SU-DHL-6 (cell line): ENCODE measurements around the gene C1S.

ENCODE experiments used
- H2AFZ ChIP-seq: fragments of 200-600 bp; sonication (generic); 2 replicates; pipeline ENCODE4 v1.6.1; 2014; ENCODE audit warnings: low read depth, mild to moderate bottlenecking, moderate library complexity, mixed read lengths, antibody characterized with exemption, low read length; ENCODE audit not compliant: severe bottlenecking
- H3F3A ChIP-seq: fragments of 200-600 bp; shearing (Covaris generic); 2 replicates; pipeline ENCODE4 v1.6.0; 2016; ENCODE audit warnings: antibody characterized with exemption, mild to moderate bottlenecking; ENCODE audit not compliant: insufficient read depth
- H3K27ac ChIP-seq: fragments of 200-600 bp; sonication (generic); 2 replicates; pipeline ENCODE4 v1.5.1; 2016; ENCODE audit warnings: low read depth, mild to moderate bottlenecking, low read length, moderate library complexity, mixed read lengths
- H3K27me3 ChIP-seq: fragments of 200-600 bp; sonication (generic), shearing (Covaris generic); 2 replicates; pipeline ENCODE4 v1.6.0; 2014; ENCODE audit warnings: mild to moderate bottlenecking, low read length
- H3K36me3 ChIP-seq: fragments of 200-600 bp; sonication (generic); 2 replicates; pipeline ENCODE4 v1.6.1; 2014; ENCODE audit warnings: mild to moderate bottlenecking, low read length, mixed read lengths
- H3K4me2 ChIP-seq: fragments of 300-600, 200-600 bp; shearing (Covaris generic), sonication (generic); 2 replicates; pipeline ENCODE4 v1.6.0; 2014; ENCODE audit warnings: low read length, low read depth, mild to moderate bottlenecking; ENCODE audit not compliant: poor library complexity, severe bottlenecking
- H3K4me3 ChIP-seq: fragments of 200-600 bp; sonication (generic); 2 replicates; pipeline ENCODE4 v1.5.1; 2014; ENCODE audit warnings: antibody characterized with exemption, low read length, mild to moderate bottlenecking, mixed read lengths; ENCODE audit not compliant: insufficient read depth, poor library complexity, severe bottlenecking
- H3K79me2 ChIP-seq: fragments of 200-600 bp; sonication (generic); 2 replicates; pipeline ENCODE4 v1.6.1; 2014; ENCODE audit warnings: mild to moderate bottlenecking, low read length, moderate library complexity; ENCODE audit not compliant: insufficient read depth
- H3K9ac ChIP-seq: fragments of 200-600 bp; sonication (generic); 2 replicates; pipeline ENCODE4 v1.7.0; 2014; ENCODE audit warnings: mild to moderate bottlenecking, low read length
- H3K9me2 ChIP-seq: fragments of 200-600 bp; sonication (generic); replicated peaks from 2 replicates; pipeline ENCODE4 v1.6.1; 2014; ENCODE audit warnings: low read length; ENCODE audit not compliant: insufficient read depth
- H3K9me3 ChIP-seq: fragments of 200-600 bp; sonication (generic); 2 replicates; pipeline ENCODE4 v1.6.1; 2014; ENCODE audit warnings: low read length, mixed read lengths; ENCODE audit not compliant: insufficient read depth
- H4K20me1 ChIP-seq: fragments of 200-600 bp; sonication (generic); 2 replicates; pipeline ENCODE4 v1.6.1; 2014; ENCODE audit warnings: low read depth, mild to moderate bottlenecking, antibody characterized with exemption, low read length, moderate library complexity, mixed read lengths
- CTCF ChIP-seq: fragments of 200-600 bp; sonication (generic); IDR thresholded peaks from one replicate; pipeline ENCODE4 v1.5.1; 2017; ENCODE audit warnings: antibody characterized with exemption, mild to moderate bottlenecking, low read length, moderate library complexity; ENCODE audit not compliant: insufficient read depth, poor library complexity, severe bottlenecking
- EZH2phosphoT487 ChIP-seq: fragments of 200-600 bp; sonication (generic), shearing (Covaris generic); conservative IDR thresholded peaks from 2 replicates; pipeline ENCODE4 v1.6.1; 2018; ENCODE audit warnings: mild to moderate bottlenecking, antibody characterized with exemption, low read length, moderate library complexity, mixed read lengths

C1S gene

GRCh38 chr12:7023114-7023513 lies 37.4 kb upstream of the C1S start:
- Histone ChIP-seq H3K79me2 (peaks cover under 1% of the 10 kb centered on the region; the same call in 1 of the 2 replicates), H2AFZ (no peak overlapping the region), H4K20me1 (no peaks in the 10 kb centered on the region), H3K27ac (no peak overlapping the region), H3K9me3 (no peaks in the 10 kb centered on the region), H3K9ac (no peak overlapping the region), H3K4me3 (no peak overlapping the region), H3K27me3 (no peaks in the 10 kb centered on the region), H3K36me3 (no peaks in the 10 kb centered on the region), H3F3A (no peaks in the 10 kb centered on the region), H3K4me2 (no peak overlapping the region), H3K9me2 (no peaks in the 10 kb centered on the region)
- TF ChIP-seq EZH2phosphoT487, result no peak
- no peak for TF ChIP-seq CTCF

- H4K20me1 ChIP-seq, result no peaks in the 10 kb centered on the region
- H3K9me2 ChIP-seq, result no peaks in the 10 kb centered on the region
- H3K27me3 ChIP-seq, result no peaks in the 10 kb centered on the region
- no peak overlapping the region for H3K9ac ChIP-seq
- TF ChIP-seq EZH2phosphoT487 (no peak), CTCF (no peak)
- H3F3A ChIP-seq, result no peaks in the 10 kb centered on the region
- no peaks in the 10 kb centered on the region for H3K9me3 ChIP-seq
- H3K79me2 ChIP-seq, result no peaks in the 10 kb centered on the region
- H3K36me3 ChIP-seq, result no peaks in the 10 kb centered on the region
- H2AFZ ChIP-seq, result no peak overlapping the region
- no peak overlapping the region for H3K27ac ChIP-seq
- H3K4me3 ChIP-seq, result no peak overlapping the region
- no peak overlapping the region for H3K4me2 ChIP-seq
Observed at GRCh38 chr12:7026854-7027253, 33.7 kb upstream of the C1S start.

- H3K4me2 ChIP-seq, result no peak overlapping the region
Observed at GRCh38 chr12:7031306-7031705, 29.2 kb upstream of the C1S start.

More at GRCh38 chr12:7031306-7031705, 29.2 kb upstream of the C1S start:
- Histone ChIP-seq H2AFZ (no peak overlapping the region), H3K79me2 (no peaks in the 10 kb centered on the region), H3K27ac (no peak overlapping the region), H3K9ac (no peak overlapping the region), H3K4me3 (no peak overlapping the region), H3K9me2 (no peaks in the 10 kb centered on the region), H3K9me3 (no peaks in the 10 kb centered on the region), H3F3A (no peaks in the 10 kb centered on the region), H3K27me3 (no peaks in the 10 kb centered on the region), H3K36me3 (no peaks in the 10 kb centered on the region), H4K20me1 (no peaks in the 10 kb centered on the region)
- no peak for TF ChIP-seq CTCF
- no peak for TF ChIP-seq EZH2phosphoT487
